Measurements from ENCODE around the gene ZNF385C. TPM values are rescaled to one million over a fixed set of nuclear protein-coding genes. Genes with fewer than 3 reads are reported as not detected.

Gene ZNF385C
- total RNA-seq, 1 experiment from 2014 or later: 0.08 TPM

GRCh38 chr17:41989702-41990419 is 108.4 kb downstream of the ZNF385C start:
- DNase-seq (ENCODE audit: low spot score): no peak

- no peak for DNase-seq (ENCODE audit: low spot score)
Observed at GRCh38 chr17:41988418-41988817, 109.9 kb downstream of the ZNF385C start.

GRCh38 chr17:41987642-41988041 is 110.6 kb downstream of the ZNF385C start:
- no peak for DNase-seq (ENCODE audit: low spot score)

GRCh38 chr17:41986634-41987033 is 111.6 kb downstream of the ZNF385C start:
- no peak for DNase-seq (ENCODE audit: low spot score)

- no peak for DNase-seq (ENCODE audit: low spot score)
Observed at GRCh38 chr17:41985919-41986318, 112.4 kb downstream of the ZNF385C start.

GRCh38 chr17:41984454-41984853 is 113.8 kb downstream of the ZNF385C start:
- no peak for DNase-seq (ENCODE audit: low spot score)

GRCh38 chr17:41982026-41982760 is 116.1 kb downstream of the ZNF385C start:
- no peak for DNase-seq (ENCODE audit: low spot score)

- DNase-seq (ENCODE audit: low spot score): peak; percentile 45
Observed at GRCh38 chr17:41977991-41978390, 120.3 kb downstream of the ZNF385C start.

- no peak for DNase-seq (ENCODE audit: low spot score)
Observed at GRCh38 chr17:41976142-41976768, 122.0 kb downstream of the ZNF385C start.

Other genes starting within 250 kb of the ZNF385C start
- 23.4 and 25.1 TPM in 2 replicates for gene KLHL11, start 233.1 kb downstream of the ZNF385C start, total RNA-seq (2014; rRNA removed; shearing (Covaris generic))
- 185 and 194 TPM in 2 replicates for gene ACLY, start 179.5 kb downstream of the ZNF385C start, total RNA-seq (2014; rRNA removed; shearing (Covaris generic))
- gene ODAD4, start 167.9 kb downstream of the ZNF385C start, total RNA-seq (2014; rRNA removed; shearing (Covaris generic)): 0.55 and 0.64 TPM in 2 replicates
- 73.2 and 88.3 TPM in 2 replicates for gene CNP, start 131.7 kb downstream of the ZNF385C start, total RNA-seq (2014; rRNA removed; shearing (Covaris generic))
- gene DNAJC7, start 81.0 kb downstream of the ZNF385C start, total RNA-seq (2014; rRNA removed; shearing (Covaris generic)): 49.1 and 52.8 TPM in 2 replicates
- gene NKIRAS2, start 78.4 kb downstream of the ZNF385C start, total RNA-seq (2014; rRNA removed; shearing (Covaris generic)): 50.1 and 62.1 TPM in 2 replicates
- 3.6 and 3.7 TPM in 2 replicates for gene C17orf113, start 47.9 kb downstream of the ZNF385C start, total RNA-seq (2014; rRNA removed; shearing (Covaris generic))
- 9.1 and 9.7 TPM in 2 replicates for gene DHX58, start 14.2 kb upstream of the ZNF385C start, total RNA-seq (2014; rRNA removed; shearing (Covaris generic))
- gene KAT2A, start 22.9 kb upstream of the ZNF385C start, total RNA-seq (2014; rRNA removed; shearing (Covaris generic)): 49.6 and 51.9 TPM in 2 replicates
- not detected in 2 replicates for gene HSPB9, start 24.3 kb upstream of the ZNF385C start, total RNA-seq (2014; rRNA removed; shearing (Covaris generic))
- 127 and 141 TPM in 2 replicates for gene RAB5C, start 56.5 kb upstream of the ZNF385C start, total RNA-seq (2014; rRNA removed; shearing (Covaris generic))
- gene KCNH4, start 82.7 kb upstream of the ZNF385C start, total RNA-seq (2014; rRNA removed; shearing (Covaris generic)): not detected in 2 replicates
- not detected in 2 replicates for gene HCRT, start 87.0 kb upstream of the ZNF385C start, total RNA-seq (2014; rRNA removed; shearing (Covaris generic))
- gene GHDC, start 96.0 kb upstream of the ZNF385C start, total RNA-seq (2014; rRNA removed; shearing (Covaris generic)): 22.0 and 25.6 TPM in 2 replicates
- 11.1 and 13.9 TPM in 2 replicates for gene STAT5B, start 177.9 kb upstream of the ZNF385C start, total RNA-seq (2014; rRNA removed; shearing (Covaris generic))
- gene STAT5A, start 190.0 kb upstream of the ZNF385C start, total RNA-seq (2014; rRNA removed; shearing (Covaris generic)): 11.3 and 11.7 TPM in 2 replicates

All from HT-29 (cell line).